Glutamatergic neuron (in vitro differentiated cells): ENCODE results near the gene GTPBP6. TPM values are rescaled to one million over a fixed set of nuclear protein-coding genes. Genes with fewer than 3 reads are reported as not detected.

Experiments used
- DNase-seq: peaks from one replicate; pipeline ENCODE4 v3.0.0; 2022
- H3K27ac Mint-ChIP-seq: one replicate; pipeline ENCODE4 v1.8.0; 2020; ENCODE audit warnings: mild to moderate bottlenecking, mixed read lengths, inconsistent platforms; ENCODE audit not compliant: unreplicated experiment
- H3K27me3 Mint-ChIP-seq: one replicate; pipeline ENCODE4 v1.8.0; 2020; ENCODE audit warnings: mild to moderate bottlenecking, moderate library complexity, mixed read lengths, inconsistent platforms; ENCODE audit not compliant: unreplicated experiment
- H3K36me3 Mint-ChIP-seq: one replicate; pipeline ENCODE4 v1.8.0; 2020; ENCODE audit warnings: mild to moderate bottlenecking, mixed read lengths, inconsistent platforms; ENCODE audit not compliant: unreplicated experiment
- H3K4me1 Mint-ChIP-seq: one replicate; pipeline ENCODE4 v1.8.0; 2020; ENCODE audit warnings: mild to moderate bottlenecking, low read depth, mixed read lengths, inconsistent platforms; ENCODE audit not compliant: unreplicated experiment
- H3K4me3 Mint-ChIP-seq: one replicate; pipeline ENCODE4 v1.8.0; 2020; ENCODE audit warnings: mild to moderate bottlenecking, mixed read lengths, inconsistent platforms; ENCODE audit not compliant: unreplicated experiment
- H3K9me3 Mint-ChIP-seq: one replicate; pipeline ENCODE4 v1.8.0; 2020; ENCODE audit warnings: mild to moderate bottlenecking, moderate library complexity, mixed read lengths, inconsistent platforms; ENCODE audit not compliant: unreplicated experiment
- CTCF ChIP-seq: fragments of 200-600 bp; sonication (generic); IDR thresholded peaks from one replicate; pipeline ENCODE4 v1.5.0; 2021; ENCODE audit not compliant: partially characterized antibody, unreplicated experiment
- total RNA-seq: library from RNA; stranded (reverse); fragmentation: NEBNext Ultra II Directional; extraction: Animal tissue kit (Norgen Biotek cat#: 25700); gene quantifications from one replicate; pipeline ENCODE4 v1.2.1, GENCODE V29; 2021; ENCODE audit not compliant: unreplicated experiment

GTPBP6 gene
- total RNA-seq, 1 donor from 2014 or later: 52.3 TPM

GRCh38 chrX:276581-277201 lies 41.9 kb downstream of the GTPBP6 start:
- no peak for TF ChIP-seq CTCF
- no peaks in the 10 kb centered on the region for H3K4me1 Mint-ChIP-seq
- H3K27me3 Mint-ChIP-seq: peaks cover 7% of the 10 kb centered on the region
- H3K4me3 Mint-ChIP-seq: peak overlapping the region; percentile 63
- H3K27ac Mint-ChIP-seq: no peak overlapping the region
- DNase-seq: no peak
- H3K9me3 Mint-ChIP-seq: peaks cover 7% of the 10 kb centered on the region
- H3K36me3 Mint-ChIP-seq: no peaks in the 10 kb centered on the region

GRCh38 chrX:275967-276580 lies 42.5 kb downstream of the GTPBP6 start:
- peaks cover 7% of the 10 kb centered on the region for H3K9me3 Mint-ChIP-seq
- peak overlapping the region; percentile 63 for H3K4me3 Mint-ChIP-seq
- H3K27ac Mint-ChIP-seq: no peak overlapping the region
- H3K36me3 Mint-ChIP-seq: no peaks in the 10 kb centered on the region
- H3K4me1 Mint-ChIP-seq: no peaks in the 10 kb centered on the region
- H3K27me3 Mint-ChIP-seq: peaks cover 7% of the 10 kb centered on the region
- no peak for TF ChIP-seq CTCF
- DNase-seq: peak; percentile 59

GRCh38 chrX:275476-275966 lies 43.1 kb downstream of the GTPBP6 start:
- no peaks in the 10 kb centered on the region for H3K4me1 Mint-ChIP-seq
- H3K36me3 Mint-ChIP-seq: no peaks in the 10 kb centered on the region
- peaks cover 7% of the 10 kb centered on the region for H3K9me3 Mint-ChIP-seq
- H3K27ac Mint-ChIP-seq: peak overlapping the region; percentile 86
- peaks cover 7% of the 10 kb centered on the region for H3K27me3 Mint-ChIP-seq
- no peak for TF ChIP-seq CTCF
- DNase-seq: peak; percentile 39
- H3K4me3 Mint-ChIP-seq: no peak overlapping the region

GRCh38 chrX:274904-275475 lies 43.6 kb downstream of the GTPBP6 start:
- no peak for TF ChIP-seq CTCF
- Mint-ChIP-seq H3K27ac (peak overlapping the region; percentile 86), H3K4me1 (no peaks in the 10 kb centered on the region), H3K4me3 (no peak overlapping the region), H3K27me3 (peaks cover 7% of the 10 kb centered on the region), H3K9me3 (peaks cover 7% of the 10 kb centered on the region), H3K36me3 (no peaks in the 10 kb centered on the region)
- DNase-seq: peak; percentile 68
